Activated CD4-positive, alpha-beta T cell treated with anti-CD3 and anti-CD28 coated beads, Interleukin-2, Interleukin-6, amounts not matched to agents 100 ng/mL and 50 ng/mL, durations not matched to agents 16 hours and 8 hours (primary cell): ENCODE results near the gene GNAO1.
A peak's percentile ranks its signal among the peaks of the same experiment; 100 is the strongest.

Source experiments
- DNase-seq: peaks from one replicate; pipeline ENCODE4 v3.0.0-alpha.2; 2020

GNAO1 gene

GRCh38 chr16:56315955-56316354 is 124.7 kb downstream of the GNAO1 start:
- no peak for DNase-seq

DNA sequence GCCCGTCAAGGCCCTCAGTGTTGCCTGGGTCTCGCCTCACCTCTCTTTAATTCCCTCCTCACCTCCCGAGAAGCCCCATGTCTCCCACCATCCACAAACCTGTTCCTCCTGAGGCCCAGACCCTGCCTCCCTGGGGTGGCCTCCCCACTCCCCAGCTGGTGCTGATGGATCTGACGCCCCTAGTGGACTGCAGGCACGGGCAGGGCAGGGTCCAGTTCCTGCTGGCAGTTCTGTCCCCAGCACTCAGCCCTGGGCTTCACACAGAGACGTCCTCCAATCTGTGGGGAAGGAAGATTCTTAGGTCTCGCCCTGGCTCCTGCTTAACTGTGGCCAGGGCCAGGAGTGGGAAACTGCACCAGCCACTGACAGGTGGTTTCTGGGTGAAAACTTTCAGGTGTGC is 125.3 kb downstream of the GNAO1 start:
- no peak for DNase-seq

DNA sequence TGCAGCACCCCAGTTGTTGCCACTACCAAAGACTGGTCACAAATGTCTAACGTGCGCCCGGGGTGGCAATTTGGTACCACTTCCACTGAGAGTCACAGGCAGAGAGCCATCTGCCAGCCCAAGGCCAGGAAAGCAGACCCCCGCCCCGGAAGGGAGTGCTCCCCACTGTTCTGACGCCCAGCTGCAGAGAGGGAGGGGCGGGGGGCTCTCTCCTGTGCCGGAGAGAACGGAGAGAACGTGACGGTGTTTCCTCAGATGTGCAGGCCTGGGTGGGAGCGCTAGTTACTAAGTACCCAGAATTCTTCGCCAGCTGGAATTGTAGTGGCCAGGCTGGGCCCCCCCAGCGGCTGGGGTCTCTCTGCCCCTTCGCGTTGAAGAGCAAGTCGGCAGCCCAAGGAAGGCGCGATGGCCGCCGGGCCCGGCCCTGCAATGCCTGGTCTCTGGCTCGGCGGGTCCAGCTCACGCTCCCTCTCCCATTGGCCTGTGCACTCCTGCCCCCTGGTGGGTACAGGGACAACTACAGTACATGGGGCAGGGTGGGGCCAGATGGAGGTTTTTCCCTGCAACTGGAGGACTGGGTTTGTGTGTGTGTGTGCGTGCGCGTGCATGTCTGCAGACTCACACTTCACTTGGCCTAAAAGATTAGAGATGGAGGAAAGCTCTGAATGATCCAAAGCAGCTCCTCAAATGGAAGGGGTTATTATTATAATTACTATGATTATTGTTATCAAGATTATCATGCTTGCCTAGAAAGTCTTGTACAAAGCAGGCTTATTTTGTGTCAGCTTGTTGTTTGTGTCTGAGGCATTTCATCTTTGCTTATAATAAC is 126.9 kb downstream of the GNAO1 start:
- DNase-seq: peak; percentile 86

GRCh38 chr16:56318827-56319140 is 127.5 kb downstream of the GNAO1 start:
- no peak for DNase-seq

- no peak for DNase-seq
These were observed 128.1 kb downstream of the GNAO1 start for GRCh38 chr16:56319376-56319775.

DNA sequence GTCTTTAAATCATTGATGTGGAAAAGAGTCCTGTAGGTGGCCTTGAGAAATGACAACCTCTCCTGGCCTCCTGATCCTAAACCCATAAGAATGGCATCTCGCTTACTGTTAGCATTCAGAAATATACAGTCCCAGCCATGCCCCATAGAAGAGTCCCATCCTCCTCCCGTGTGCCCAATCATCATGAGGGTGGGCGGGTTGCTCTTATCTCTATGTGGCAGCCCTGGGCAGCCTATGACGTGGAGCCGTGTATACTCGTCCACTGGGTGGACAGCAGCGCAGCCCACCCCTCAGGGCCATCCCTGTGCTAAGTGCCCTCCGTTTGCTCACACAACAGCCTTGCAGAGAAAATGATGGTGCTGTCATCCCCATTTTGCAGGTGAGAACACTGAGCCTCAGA is 128.8 kb downstream of the GNAO1 start:
- no peak for DNase-seq

- DNase-seq: no peak
These were observed 129.7 kb downstream of the GNAO1 start for GRCh38 chr16:56320811-56321558.

DNA sequence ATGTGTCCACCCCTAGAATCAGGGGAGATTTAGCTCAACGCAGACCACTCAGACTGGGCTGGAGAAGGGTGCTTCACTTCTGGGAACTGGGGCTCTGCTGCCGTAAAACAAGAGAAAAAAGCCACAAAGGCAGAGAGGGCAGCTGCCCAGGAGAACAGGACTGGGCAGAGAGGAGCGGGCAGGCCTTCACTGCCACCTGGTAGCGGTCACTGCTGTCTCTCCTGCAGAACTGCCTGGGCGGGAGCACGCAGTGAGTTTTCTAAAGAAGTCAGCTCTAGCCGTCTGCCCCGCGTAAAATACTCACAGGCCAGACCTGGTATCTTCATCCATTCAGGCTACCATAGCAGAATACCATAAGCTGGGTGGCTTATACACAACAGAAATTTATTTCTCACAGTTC is 130.3 kb downstream of the GNAO1 start:
- no peak for DNase-seq

DNA sequence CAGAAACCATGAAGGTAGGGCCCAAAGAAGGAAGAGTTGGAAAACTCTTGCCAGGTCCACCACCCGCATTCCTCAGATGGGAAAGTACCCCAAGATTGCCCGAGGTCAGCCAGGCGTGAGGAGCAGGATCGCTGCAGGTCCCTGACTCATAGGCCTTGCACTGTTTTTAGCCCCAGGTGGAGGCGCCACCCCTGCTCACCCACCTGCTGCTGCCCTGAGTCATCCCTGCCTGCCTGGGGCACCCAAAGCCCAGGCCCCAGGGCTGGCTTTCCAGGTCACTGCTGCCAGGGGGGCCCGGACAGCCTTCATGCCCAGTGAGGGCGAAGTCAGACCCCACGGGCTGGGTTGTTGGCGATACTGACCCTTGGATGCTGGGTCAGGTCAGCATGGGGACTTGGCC is 133.1 kb downstream of the GNAO1 start:
- no peak for DNase-seq

DNA sequence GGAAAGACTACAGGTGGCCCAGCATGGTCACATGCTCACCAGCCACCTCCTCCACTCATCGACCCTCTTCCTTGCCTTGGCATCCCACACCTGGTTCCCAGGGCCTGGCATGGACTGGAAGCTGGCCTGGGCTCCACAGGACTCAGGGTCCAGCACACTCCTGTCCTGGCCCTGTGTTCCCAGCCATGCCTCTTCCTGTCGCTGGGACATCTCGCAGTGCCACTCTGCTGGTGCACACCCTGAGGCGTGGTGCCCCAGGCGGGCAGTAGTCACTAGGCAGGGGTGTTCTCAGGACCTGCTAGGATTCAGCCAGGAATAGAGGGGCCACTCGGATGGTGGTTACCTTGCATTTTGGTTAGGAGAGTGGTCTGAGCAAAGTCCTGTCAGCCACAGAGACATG is 134.7 kb downstream of the GNAO1 start:
- DNase-seq: no peak

GRCh38 chr16:56327071-56327928 is 136.0 kb downstream of the GNAO1 start:
- DNase-seq: no peak

- DNase-seq: no peak
These were observed 136.6 kb downstream of the GNAO1 start for GRCh38 chr16:56327929-56328258.

- DNase-seq: no peak
These were observed 137.2 kb downstream of the GNAO1 start for GRCh38 chr16:56328276-56329022.

DNA sequence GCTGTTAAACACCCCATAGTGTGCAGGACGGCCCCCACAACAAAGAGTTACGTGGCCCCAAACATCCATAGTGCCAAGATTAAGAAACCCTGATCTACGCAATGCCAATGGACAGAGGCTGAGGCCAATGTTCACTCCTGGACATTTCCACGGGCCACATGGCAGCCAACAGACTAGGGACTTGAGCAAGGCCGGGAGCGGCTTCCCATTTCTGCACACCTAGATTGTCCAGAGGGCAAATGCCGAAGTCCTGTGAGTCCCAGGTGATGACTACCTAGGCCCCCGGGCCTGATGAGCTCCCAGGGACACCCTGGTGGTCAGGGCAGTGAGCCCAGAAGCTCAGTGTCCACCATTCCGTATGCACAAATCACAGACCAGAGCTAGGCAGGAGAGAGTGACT is 138.6 kb downstream of the GNAO1 start:
- DNase-seq: no peak

DNA sequence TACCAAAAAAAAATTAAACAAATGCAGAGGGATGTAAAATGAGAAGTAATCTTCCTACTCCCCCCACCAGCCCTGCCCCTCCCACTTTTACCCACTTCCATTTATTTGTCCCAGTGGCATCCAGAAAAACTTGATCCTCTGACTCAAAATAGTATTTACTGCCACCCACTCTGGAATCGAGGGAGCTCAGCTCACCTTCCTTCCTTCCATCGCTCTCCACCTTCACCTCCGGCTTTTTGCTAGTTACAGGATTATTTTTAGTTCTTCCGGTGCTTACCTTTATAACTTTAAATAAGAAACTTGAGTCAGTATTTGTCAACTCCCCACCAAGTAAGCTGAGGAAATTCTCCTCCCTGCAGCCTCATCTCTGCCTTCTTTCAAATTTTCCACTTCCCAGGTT is 139.2 kb downstream of the GNAO1 start:
- no peak for DNase-seq

GRCh38 chr16:56331399-56331798 is 140.1 kb downstream of the GNAO1 start:
- DNase-seq: no peak

- no peak for DNase-seq
These were observed 140.6 kb downstream of the GNAO1 start for GRCh38 chr16:56331915-56332314.

- no peak for DNase-seq
These were observed 141.3 kb downstream of the GNAO1 start for GRCh38 chr16:56332464-56333079.

DNA sequence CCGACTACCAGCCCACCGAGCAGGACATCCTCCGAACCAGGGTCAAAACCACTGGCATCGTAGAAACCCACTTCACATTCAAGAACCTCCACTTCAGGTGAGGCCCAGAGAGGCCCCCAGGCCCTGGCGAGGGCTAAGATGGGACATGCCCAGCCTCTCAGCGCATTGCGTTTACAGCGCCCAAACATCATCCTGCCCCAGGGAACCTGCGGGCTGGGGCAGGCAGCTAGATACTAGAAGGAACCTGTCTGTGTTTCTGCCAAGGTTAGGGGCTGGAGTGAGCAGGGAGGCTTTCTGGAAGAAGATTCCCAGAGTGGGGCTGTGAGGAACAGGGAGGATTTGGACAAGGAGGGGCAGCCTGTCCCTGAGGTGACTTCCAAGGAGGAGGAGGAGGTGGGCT is 143.5 kb downstream of the GNAO1 start:
- no peak for DNase-seq

- DNase-seq: no peak
These were observed 144.9 kb downstream of the GNAO1 start for GRCh38 chr16:56336071-56336688.

DNA sequence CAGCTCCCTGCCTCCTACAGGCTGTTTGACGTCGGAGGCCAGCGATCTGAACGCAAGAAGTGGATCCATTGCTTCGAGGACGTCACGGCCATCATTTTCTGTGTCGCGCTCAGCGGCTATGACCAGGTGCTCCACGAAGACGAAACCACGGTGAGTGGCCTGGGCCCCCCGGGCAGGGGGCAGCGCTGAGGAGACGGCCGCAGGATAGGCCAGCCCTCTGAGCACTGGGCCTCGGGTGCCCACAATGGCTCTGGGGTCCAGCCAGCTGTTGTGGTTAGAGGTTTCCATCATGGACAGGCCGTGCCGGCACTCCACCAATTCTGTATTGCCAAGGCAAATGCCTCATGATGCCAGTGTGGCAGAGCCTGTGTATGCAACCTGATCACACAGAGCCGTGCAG is 145.4 kb downstream of the GNAO1 start:
- no peak for DNase-seq
